Measurements from ENCODE around the gene ENTHD1. TPM values are rescaled to one million over a fixed set of nuclear protein-coding genes. Genes with fewer than 3 reads are reported as not detected.

Gene ENTHD1
- total and polyA plus RNA-seq, 9 of the 15 experiments (the other 6 are each of a cell fraction or from before 2014, with no cell fraction given) = 0.13 to 0.98 (median 0.35) TPM

GRCh38 chr22:39920134-39920743, 26.7 kb upstream of the ENTHD1 start (continued):
- TF ChIP-seq ZSCAN29 (IDR thresholded peaks at IDR 0.05) (no peak), TAF9B (IDR thresholded peaks at IDR 0.05; ENCODE audit: partially characterized antibody) (peak; percentile 28), ZNF695 (CRISPR knock-in tag; IDR thresholded peaks at IDR 0.05) (no peak), GTF2F1 (IDR thresholded peaks at IDR 0.05; ENCODE audit: low read depth, low read length) (no peak), PATZ1 (CRISPR knock-in tag; IDR thresholded peaks at IDR 0.05; ENCODE audit: borderline replicate concordance) (no peak), AFF4 (CRISPR knock-in tag; IDR thresholded peaks at IDR 0.05) (no peak), YBX1 (IDR thresholded peaks at IDR 0.05) (no peak), MBD1 (CRISPR knock-in tag; IDR thresholded peaks at IDR 0.05) (no peak), ZNF184 (CRISPR knock-in tag; IDR thresholded peaks at IDR 0.05) (no peak), MAZ (CRISPR knock-in tag; conservative IDR thresholded peaks at IDR 0.05 in 1 of 2, IDR thresholded peaks at IDR 0.05 in 1 of 2) (no peak), ZNF407 (IDR thresholded peaks at IDR 0.05; ENCODE audit: low read depth) (no peak), RBM15 (IDR thresholded peaks at IDR 0.05; ENCODE audit: insufficient read depth, low read length) (no peak)

All from K562 (cell line).